Measurements from ENCODE around the gene DYNLT4.
"Not testable (repeated sequence)": the region's sequence is repeated elsewhere in the genome, so short reads cannot be mapped to it uniquely, and the experiment has no call there.

The DYNLT4 gene

GRCh38 chr1:44828841-44829440 is 21.8 kb upstream of the DYNLT4 start:
- in situ Hi-C loops (cut with MboI; ENCODE audit: low sequenced_read_pairs), result no loop called here

GRCh38 chr1:44828003-44828651 is 21.0 kb upstream of the DYNLT4 start:
- in situ Hi-C loops (cut with MboI; ENCODE audit: low sequenced_read_pairs), result no loop called here

GRCh38 chr1:44827197-44828002 is 20.2 kb upstream of the DYNLT4 start:
- in situ Hi-C loops (cut with MboI; ENCODE audit: low sequenced_read_pairs), result no loop called here

- in situ Hi-C loops (cut with MboI; ENCODE audit: low sequenced_read_pairs), result no loop called here
These were observed 19.4 kb upstream of the DYNLT4 start for GRCh38 chr1:44826375-44827196.

GRCh38 chr1:44824392-44824791 is 17.2 kb upstream of the DYNLT4 start:
- in situ Hi-C loops (cut with MboI; ENCODE audit: low sequenced_read_pairs), result not testable (repeated sequence)

GRCh38 chr1:44822981-44823451 is 15.9 kb upstream of the DYNLT4 start:
- in situ Hi-C loops (cut with MboI; ENCODE audit: low sequenced_read_pairs), result no loop called here

DNA sequence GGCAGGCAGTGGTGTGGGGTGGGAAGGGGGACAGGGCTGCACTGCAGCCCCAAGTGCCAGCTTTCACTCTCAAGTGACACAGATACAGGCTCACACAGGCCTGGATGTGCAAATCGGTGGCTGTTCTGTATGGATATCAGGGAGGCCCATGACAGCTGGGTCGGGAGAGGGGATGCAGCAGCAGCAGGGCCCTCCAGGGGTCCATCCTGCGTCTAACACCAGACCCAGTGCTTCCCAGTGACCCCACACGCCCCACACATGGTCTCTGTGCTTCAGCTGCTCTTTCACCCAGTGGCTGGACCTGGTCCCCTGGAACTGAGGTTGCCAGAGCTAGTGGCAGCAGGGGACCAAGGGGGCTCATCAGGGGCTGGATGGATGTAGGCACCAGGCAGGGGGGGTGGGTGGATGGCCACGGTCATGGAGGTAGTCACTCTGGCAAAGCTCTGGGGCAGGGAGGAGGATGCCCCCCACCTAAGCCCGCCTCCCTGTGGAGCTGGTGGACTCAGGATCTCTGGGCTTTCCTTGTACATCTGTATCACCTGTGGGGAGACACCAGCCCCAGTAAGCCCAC is 15.1 kb upstream of the DYNLT4 start:
- in situ Hi-C loops (cut with MboI; ENCODE audit: low sequenced_read_pairs), result no loop called here

DNA sequence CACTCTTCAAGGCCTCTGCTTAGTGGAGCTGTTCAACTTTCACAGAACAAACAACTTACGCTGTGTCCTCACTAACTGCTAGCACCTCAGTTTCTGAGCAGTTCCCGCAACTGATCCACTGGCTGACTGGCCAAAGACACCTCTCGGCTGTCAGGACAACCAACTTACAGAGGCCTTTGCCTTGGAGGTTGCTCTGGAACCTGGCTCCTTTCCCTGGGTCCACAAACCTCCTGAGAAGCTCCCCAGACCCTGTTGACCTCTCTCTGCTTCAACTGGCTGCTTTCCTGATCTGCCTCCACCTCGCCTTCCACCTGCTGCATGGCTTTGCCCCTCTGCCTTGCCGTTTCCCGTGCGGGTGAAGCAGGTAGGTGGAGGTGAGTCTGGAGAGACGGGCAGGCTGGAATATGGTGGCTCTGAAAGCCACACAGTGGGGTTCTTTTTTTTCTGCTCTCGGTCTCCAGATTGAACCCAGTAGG is 14.1 kb upstream of the DYNLT4 start:
- in situ Hi-C loops (cut with MboI; ENCODE audit: low sequenced_read_pairs), result no loop called here

DNA sequence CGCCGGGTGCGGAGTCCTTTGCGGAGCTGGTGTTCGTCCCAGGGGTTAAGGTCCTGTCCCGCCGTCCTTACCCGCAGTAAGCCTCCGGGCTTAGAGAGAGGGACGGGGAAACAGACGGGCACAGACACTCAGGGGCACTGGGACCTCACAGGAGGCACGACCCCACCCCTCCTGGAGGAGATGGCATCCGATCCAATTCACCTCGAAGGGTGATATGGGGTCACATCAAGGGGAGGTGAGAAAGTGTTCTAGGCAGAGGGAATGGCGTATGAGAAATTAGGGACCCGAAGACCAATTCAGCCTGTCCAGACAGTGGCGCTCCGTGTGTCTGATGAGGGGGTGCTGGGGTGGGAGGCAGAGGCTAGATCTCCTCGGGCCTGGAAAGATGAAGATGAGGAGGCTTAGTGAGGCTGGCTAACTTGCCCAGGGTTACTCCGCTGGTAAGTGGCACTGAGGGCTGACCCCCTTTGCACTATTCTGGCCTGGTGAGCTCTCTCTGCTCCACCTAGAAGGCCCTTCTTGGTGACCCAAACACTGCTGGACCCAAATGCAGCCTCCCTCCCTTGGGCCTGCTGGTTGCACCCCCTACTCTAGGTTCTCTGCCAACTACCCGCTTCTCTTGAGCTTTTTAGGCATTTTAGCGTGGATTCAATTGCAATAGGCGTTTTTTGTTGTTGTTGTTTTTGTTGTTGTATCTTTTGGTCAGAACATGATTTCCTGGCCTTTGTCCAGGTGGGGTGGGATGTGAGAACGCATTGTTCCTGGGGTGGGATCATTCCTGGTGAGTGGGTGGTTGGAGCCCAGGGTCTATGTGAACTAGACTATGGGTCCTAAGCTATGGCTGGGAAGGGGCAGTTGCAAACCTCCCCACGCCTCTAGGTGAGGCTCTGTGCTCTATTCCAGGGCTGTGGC is 13.4 kb upstream of the DYNLT4 start:
- in situ Hi-C loops (cut with MboI; ENCODE audit: low sequenced_read_pairs), result no loop called here

DNA sequence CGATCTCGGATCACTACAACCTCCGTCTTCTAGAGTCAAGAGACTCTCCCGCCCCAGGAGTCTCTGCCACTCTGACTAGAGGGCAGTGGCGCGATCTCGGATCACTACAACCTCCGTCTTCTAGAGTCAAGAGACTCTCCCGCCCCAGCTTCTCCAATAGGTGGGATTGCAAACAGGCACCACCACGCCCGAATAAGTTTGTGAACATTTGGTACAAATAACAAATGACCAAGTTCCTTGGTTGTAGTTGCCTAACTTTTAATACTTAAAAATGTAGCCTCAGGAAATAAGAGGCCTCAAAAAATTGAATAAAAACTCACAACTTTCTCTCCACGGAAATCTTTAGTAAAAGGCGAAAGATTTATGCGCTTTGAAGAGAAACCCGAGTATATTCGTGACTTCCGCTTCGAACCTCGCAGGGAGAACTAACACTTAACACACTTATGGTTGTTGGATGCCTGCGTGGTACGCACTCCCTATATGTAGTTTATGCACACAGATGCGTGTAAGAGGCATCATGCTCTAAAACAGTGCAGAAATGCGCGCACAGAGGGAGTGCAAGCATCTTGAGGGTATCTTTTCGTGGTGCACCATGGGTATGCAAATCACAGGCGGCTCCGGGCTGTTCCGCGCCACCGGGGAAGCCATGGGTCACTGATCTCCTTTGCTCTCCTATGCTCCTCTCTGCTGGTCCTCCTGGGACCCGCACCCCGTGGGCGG is 12.6 kb upstream of the DYNLT4 start:
- in situ Hi-C loops (cut with MboI; ENCODE audit: low sequenced_read_pairs), result no loop called here

- in situ Hi-C loops (cut with MboI; ENCODE audit: low sequenced_read_pairs), result no loop called here
These were observed 12.1 kb upstream of the DYNLT4 start for GRCh38 chr1:44819196-44819607.

GRCh38 chr1:44817771-44818495 is 10.8 kb upstream of the DYNLT4 start:
- in situ Hi-C loops (cut with MboI; ENCODE audit: low sequenced_read_pairs), result no loop called here

DNA sequence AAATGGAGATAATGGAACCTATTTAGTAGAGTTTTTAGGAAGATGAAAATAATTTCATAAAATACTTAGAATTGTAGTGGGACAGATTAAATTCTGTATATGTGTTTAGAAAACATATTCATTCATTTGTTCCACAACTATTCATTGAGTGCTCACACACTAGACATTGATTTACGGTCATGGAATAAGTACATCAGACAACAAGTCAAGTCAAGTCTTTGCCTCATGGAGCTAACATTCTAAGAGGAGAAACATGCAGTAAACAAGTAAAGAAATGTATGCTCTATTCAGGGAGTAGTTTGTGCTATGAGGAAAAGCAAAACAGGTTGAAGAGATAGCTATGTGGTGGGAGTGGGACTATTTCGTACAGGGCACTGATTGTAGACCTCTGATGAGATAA is 10.2 kb upstream of the DYNLT4 start:
- in situ Hi-C loops (cut with MboI; ENCODE audit: low sequenced_read_pairs), result no loop called here

GRCh38 chr1:44815926-44816325 is 8.8 kb upstream of the DYNLT4 start:
- in situ Hi-C loops (cut with MboI; ENCODE audit: low sequenced_read_pairs), result not testable (repeated sequence)

DNA sequence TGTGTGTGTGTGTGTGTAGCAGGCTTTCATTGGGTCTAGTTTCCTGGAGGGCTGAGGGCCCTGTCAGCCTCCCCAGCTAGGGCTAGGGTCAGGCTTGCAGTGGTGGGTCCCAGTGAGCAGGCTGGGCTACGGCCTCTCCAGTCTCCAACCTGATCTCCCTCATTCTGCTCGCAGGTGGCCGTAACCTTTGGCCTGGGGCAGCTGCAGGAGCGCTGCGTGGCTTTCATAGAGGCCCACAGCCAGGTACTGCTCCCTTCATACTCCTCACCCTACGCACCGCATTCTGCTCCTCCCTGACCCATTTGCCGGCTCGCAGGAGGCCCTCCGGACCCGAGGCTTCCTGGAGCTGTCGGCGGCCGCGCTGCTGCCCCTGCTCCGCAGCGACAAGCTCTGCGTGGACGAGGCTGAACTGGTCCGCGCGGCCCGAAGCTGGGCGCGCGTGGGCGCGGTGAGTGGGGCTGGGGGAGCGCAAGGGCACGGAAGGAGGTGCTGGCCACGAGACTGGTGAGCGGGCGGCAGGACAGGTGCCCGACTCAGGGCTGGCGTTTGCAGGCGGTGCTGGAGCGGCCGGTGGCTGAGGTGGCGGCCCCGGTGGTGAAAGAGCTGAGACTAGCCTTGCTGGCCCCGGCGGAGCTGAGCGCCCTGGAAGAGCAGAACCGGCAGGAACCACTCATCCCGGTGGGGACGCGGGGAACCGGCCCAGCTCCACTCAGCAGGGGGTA is 5.8 kb upstream of the DYNLT4 start:
- in situ Hi-C loops (cut with MboI; ENCODE audit: low sequenced_read_pairs), result no loop called here

GRCh38 chr1:44811234-44811633 is 4.1 kb upstream of the DYNLT4 start:
- in situ Hi-C loops (cut with MboI; ENCODE audit: low sequenced_read_pairs), result no loop called here

GRCh38 chr1:44810762-44811105 is 3.6 kb upstream of the DYNLT4 start:
- in situ Hi-C loops (cut with MboI; ENCODE audit: low sequenced_read_pairs), result not testable (repeated sequence)
